Activated CD8-positive, alpha-beta memory T cell treated with anti-CD3 and anti-CD28 coated beads, Interleukin-2, amount 50 U/mL, for 48 hours (primary cell): ENCODE results near the gene MTA1.

Experiments used
- DNase-seq: peaks from one replicate; pipeline ENCODE4 v3.0.0-alpha.2; 2020

The MTA1 gene

DNA sequence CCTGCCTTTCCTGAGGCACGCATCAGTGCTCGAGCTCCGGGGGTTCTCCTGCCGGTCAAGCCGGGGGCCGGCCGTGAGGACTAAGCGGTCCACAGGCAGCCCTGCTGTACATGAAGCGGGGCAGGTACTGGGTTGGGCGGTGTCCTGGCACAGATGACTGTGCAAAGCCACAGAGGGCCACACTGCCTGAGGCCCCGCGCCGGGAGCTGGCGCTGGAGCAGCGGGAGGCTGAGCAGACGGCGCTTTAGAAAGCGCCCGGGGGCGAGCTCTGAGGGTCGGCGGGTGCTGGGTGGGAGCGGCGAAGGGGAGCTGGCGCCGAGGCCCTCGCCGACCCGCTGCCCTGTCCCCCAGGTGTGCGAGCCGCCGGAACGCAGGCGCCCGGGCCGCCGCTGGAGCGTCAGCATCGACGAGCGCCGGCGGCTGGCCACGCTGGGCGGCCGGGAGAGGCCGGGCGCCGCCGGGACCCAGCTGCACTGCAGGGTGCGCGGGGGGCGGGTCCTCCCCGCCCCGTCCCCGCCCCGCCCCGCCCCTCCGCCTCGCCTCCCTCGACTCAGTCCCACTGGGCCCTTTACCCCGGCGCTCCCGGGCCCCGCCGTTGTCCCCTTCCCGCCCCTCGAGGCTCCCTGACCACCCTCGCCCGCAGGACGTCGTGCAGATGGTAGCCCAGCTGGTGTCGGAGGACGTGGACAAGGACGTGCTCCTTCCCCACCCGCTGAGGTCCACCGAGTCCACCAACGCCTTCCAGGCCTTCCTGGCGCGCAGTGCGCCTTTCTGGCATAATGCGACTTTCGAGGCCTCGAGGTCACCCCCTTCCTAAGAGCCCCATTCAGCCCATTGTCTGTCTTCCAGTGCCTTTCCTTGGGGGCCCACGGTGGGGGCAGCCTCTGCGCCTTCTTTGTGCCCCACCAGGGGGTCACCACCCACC is 8.3 kb upstream of the MTA1 start:
- DNase-seq, result no peak

DNA sequence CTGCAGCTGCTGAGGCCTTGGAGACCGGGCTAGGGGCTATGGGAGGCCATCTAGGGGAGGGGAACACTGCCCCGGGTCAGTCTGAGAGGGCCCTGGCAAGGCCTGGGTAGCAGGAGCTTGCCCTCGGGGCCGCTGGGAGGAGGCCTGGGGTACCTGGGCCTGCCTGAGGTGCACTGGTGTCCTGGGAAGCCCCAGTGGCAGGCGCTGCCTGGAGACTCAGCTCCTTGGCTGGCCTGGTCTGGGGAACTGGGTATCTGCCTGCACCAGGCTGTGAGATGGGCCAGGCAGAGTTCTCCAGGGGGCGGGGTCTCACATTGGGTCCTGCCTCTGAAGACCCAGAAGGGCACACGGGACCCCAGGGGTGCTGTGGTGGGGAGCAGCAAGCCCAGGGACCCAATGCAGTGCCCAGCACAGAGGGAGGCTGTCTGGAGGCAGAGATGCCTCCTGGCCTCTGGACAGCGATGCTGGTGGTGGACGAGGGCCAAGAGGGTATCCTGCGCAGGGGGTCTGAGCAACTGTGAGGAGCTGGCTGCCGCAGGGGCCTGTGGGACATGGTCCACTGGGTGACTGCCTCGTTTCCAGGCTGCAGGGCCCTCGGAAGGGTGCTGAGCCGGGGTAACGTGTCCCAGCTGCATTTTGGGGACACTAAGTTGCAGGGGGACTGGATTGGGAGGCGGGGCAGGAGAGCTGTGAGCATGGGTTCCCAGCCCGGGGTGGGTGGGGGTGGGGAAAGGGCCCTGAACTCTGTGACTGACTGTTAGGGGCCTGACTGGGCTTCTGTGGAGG is 7.4 kb upstream of the MTA1 start:
- DNase-seq, result no peak

DNA sequence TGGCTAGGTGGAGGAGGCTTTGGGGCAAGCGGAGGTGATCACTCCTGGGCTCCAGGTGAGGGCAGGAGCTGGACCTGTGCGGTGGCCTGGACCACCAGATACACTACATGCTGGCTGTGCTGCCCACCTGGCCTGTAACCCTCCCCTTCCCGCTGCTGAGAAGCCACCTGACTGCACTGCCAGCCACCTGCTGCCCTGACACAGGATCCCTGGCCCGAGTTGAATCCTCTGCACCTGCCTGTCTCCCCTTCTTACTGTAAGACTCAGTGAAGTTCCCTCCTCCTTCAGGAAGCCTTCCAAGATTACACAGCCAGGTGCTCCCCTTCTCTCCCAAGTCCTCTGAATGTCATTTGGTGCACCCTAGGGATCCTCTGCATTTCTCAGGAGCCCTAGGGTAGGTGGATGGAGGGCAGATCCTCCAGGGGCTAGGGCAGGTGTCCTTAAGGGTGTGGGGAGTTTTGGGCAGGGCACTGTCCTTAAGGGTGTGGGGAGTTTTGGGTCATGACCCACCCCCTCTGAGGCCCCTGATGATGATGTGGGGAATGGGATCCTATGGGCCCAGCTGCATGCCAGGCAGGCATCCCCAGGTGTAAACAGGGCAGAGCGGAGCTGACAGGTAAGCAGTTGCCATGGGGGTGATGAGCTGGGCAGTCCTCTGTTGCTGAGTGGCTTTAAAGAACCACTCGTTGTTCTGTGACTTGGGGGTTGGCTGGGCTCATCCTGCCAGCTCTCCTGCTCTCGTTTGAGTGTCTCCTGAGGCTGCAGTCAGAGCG is 6.7 kb upstream of the MTA1 start:
- no peak for DNase-seq

DNA sequence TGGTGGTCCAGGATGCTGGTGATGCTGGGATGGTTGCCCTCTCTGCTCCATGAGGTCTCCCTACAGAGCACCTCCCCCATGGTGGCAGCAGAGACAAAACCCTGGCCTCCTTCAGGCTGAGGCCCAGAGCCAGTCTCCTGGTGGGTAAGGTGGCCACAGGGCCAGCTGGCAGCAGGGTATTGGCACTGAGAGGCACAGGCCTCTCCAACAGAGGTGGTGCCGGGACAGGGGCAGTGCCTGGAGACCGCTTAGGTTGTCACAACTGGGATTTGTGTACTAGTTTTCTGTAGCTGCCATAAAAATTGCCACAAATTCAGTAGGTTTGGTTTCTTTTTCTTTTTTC is 6.1 kb upstream of the MTA1 start:
- no peak for DNase-seq

DNA sequence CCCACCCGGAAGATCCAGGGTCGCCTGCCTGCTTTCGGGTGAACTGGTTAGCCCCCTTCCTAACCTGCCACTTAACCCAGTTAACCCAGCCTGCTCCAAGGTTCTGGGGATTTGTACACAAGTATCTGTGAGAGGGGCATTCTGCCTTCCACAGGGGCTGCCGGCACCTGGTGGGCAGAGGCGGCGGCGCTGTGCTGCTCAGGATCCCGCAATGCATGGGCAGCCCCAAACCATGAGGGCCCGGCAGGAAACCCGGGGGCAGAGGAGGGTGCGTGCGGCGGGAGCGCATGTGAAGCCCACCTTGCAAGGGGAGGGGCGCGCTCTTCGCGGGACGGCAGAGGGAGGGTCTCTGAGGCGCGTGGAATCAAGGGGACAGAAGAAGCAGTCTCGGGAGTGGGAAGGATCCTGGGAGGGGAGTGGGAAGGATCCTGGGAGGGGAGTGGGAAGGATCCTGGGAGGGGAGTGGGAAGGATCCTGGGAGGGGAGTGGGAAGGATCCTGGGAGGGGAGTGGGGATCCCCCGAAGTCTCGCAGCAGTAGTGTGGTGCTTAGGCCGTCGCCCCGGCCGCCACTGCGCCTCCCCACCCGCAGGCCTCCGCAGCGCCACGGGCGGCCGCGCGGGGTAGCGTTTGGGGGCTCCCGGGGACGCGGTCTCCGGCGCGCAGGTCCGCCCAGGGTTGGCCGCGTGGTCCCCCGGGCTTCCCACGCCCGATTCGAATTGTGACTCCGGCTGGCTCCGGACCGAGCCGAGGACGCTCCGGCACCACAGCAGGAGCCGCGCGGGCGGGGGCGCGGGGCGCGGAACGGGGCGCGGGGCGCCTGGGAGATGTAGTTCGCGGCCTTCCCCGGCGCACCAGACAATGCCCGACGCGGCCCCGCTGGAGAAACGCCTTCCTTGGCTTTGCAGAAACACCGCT is 4.9 kb upstream of the MTA1 start:
- DNase-seq, result peak; percentile 88

DNA sequence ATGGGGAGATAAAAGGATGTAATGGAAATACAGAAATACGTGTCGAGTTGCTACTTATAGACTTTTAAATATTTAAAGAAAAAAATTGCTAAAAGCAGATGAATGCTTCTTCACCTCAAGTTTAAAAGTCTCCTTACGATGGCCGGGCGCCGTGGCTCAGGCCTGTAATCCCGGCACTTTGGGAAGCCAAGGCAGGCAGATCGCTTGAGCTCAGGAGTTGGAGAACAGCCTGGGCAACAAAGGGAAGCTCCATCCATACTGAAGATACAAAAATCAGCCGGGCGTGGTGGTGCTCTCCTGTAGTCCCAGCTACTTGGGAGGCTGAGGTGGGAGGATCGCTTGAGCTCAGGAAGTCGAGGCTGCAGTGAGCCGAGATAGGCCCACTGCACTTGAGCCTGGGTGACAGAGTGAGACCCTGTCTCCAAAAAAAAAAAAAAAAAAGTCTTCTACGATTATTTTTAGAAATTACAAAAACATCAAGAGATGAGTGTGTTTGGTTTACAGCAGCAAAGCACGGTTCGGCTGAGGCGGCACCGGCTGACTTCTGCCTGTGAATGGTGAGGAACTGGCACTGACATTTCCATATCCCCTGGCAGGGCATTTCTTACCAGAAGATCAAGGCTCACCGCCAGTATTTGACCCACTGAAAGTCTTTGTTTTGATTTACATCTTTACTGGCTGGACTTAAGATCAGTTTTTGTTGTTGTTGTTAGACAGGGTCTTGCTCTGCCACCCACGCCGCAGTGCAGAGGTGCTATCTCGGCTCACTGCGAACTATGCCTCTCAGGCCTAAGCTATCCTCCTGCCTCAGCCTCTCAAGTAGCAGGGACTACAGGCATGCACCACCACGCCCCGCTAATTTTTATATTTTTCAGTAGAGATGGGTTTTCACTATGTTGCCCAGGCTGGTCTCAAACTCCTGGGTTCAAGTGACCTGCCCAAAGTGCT is 3.9 kb upstream of the MTA1 start:
- no peak for DNase-seq

DNA sequence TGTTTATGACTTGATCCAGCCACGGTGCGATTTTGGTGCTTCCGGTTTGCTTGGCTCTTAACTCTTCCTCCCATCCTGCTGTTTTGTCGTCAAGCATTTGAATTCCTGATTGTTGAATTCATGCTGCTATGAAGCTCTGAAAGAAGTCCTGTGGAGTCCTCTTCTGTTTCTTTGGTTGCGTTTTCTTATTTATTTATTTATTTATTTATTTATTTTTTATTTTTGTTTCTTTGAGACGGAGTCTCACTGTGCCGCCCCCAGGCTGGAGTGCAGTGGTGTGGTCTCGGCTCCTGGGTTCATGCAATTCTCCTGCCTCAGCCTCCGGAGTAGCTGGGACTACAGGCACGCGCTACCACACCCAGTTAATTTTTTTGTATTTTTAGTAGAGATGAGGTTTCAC is 3.0 kb upstream of the MTA1 start:
- DNase-seq, result no peak

DNA sequence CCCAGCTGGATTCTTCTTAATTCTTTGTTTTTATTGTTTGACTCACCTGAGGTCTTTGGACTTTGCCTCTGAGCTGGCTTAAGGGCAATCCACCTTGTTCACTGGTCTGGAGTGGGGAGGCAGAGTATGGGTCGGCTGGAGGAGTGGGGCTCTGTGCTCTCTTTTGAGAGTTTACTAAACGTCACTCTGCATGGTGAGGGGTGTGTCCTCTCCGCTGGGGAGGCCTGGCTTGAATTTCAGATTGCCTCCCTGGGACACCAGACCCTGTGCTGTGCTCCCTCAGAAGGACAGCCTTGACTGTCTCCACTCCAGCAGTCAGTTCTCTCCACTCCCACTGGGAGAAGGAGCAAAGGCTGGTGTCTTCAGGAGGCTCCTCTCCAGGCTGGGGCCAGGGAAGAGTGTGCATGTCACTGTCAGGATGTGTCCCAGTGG is 1.9 kb upstream of the MTA1 start:
- DNase-seq, result no peak

DNA sequence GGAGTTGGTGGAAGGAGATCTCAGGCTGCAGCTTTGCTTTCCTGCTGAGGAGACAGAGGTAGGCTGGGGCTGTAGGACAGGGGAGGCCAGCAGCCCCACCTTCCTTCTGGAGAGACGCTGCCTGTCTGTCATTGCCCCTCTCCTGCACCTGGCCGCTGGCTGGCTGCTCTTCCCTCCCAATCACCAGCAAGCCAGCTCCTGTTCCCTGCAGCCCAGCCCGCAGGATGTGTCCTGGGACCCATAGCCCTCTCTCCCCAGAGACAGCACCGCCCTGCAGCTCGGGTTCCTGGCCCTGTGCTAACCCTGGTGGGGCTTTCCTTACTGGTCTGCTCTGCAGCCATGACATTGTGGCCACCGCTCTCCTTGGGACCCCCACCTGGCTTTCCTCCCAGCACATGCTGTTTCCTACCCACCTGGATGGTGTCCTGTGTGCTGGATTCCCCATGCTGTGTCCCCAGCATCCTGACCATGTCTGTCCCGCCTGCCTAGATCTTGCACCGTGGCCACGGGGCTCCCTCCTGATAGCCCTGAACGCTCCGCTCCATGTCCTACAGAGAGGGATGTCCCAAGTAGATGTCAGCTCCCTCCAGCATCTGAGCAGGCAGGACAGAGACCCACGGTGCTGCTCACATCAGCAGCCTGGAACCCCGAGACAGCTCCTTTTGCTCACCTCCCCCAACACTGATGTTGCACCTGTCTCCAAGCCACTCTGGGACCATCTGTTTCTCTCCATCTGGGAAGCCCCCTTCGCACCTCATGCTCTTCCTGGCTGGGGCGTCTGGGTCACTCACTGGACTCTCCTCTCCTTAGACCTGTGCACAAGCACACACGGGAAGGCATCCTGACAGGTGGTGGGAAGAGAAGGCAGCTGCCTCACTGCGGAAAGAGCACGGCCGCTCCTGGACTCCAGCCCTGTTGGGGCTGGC is 1.1 kb upstream of the MTA1 start:
- DNase-seq, result no peak

DNA sequence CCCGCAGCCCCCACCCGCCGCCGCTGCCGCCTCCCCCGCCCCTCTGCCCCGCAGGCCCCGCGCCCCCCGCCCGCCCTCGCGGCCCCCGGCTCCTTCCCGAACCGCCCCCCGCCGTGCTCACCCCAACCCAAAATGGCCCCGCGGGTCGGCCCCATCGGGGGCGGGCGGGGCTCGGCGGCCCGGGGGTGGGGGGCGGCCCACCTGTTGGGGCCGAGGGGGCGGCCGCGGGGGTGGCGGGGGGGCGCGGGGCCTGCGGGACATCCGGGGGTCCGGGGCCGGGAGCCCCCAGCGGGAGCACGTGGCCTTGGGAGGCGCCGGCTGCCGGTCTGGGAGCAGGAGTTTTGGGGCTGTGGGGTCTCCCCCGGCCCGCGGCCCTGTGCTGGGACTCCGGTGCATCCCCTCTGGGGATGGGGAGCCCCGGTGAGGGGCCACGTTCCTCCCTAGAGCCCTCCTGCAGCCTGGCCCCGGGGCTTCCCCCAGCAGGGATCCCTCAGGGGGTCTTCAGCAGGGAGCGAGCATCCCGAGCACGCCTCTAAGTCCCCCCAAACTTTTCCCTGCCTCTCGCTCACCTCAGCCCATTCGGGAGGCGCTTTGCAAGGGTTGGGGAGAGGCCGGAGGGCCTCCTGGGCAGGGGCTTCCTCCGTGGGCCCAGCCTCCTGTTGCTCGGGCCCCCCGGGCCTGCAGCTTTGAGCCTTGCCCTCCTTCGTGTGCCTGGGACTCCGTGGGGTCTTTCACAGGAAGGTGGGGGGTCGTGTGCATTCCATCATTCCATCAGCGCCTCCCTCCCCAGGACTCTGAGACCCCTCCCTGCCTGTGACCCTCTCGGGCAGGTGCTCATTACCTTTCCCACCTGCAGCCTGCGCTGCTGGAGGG is 710 bp downstream of the MTA1 start:
- no peak for DNase-seq

DNA sequence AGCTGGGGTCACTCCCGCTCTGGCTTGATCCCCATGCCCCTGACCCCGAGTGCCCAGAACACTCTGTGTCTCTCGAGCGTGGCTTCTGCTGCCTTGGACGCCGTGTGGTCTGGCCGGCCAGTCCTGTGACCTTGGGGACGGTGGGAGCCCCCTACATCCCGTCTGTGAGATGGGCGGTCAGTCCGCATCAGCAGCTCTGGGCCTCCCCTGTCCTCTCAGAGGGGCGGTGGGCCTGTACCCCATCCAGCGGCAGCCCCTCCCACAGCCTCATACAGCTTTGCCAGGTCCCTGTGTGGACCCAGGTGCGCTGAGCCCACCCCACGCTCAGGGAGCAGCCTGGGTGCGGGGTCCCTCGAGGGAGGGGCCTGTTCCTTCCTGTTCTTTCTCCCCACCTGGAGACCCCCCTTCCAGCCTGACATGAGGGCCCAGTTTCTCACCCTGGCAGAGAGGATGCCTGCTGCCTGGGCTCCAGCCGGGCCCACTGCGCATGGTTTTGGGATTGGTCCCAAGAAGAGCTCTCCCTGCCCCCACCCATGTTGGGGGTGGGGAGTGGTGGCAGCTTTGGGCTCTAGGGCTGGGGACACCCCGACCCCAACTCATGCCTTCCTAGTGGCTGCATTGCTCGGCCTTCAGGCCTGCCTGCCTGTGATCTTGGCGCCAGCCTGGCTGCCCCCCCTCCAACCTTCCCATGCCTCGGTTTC is 1.5 kb downstream of the MTA1 start:
- DNase-seq, result no peak

DNA sequence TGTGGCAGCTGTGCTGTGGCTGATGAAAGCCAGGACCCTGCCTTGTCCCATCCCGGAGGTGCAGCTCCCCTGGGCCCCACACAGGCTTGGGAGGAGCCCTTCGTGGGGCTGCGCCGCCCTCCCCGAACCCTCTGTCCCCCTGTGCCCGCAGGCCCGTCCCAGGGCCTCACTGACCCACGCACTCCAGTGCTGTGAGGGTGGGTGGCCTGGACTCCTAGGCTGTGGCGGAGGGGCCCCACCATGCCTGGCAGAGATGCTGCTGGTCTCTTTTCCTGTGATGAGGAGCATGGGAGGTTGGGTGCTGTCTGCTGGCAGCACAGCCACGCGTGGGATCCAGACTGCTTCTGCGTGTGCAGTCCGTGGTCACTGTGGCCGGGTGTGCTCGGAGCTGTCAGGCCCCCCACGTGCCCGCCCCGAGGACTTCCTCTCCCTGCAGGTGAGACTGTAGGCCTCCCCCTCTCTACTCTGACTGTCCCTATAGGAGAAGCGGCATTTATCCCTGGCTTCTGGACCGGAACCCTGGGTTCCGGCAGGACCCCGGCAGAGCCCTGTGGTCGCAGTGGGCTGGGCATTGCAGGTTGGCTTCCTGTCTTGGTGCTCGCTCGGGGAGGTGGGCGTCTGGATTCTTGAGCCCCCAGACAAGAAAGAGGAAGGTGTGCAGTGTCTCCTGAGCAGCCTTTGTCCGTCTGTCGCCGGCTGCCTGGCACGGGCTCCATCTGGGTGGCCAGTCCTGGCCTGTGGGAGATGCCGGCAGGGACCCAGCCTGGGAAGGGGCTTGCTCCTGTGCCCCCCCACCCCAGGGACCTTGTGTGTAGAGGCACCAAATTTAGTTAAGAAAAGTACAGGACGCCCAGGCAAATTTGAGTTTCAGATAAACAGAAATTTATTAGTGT is 2.3 kb downstream of the MTA1 start:
- no peak for DNase-seq

DNA sequence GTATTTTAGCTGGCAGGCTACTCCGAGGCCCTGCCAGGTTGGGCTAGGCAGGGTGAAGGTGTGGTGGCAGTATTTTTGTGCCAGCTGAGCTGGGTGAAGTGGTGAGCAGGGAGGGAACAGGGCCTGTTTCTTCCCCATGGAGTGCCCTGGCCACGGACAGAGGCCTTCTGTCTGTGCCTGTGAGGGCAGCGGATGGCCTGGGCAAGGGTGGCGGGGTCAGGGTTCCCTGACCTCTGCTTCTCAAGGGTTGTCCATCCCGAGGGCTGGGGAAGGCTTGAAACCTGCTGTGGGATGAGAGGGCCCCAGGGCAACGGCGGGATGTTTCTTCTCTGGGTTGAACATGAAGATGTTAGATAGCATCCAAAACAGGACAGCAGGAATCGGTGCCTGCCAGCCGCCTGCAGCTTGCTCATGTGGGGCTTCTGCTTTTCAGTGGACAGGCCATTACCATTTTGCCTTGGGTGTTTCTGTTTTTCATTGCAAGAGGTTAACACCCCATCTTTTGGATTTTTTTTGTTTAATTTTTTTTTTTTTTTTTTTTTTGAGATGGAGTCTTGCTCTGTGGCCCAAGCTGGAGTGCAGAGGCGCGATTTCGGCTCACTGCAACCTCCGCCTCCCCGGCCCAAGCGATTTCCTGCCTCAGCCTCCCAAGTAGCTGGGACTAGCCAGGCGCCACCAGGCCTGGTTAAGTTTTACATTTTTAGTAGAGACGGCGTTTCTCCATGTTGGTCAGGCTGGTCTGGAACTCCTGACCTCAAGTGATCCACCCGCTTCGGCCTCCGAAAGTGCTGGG is 3.3 kb downstream of the MTA1 start:
- DNase-seq, result no peak

DNA sequence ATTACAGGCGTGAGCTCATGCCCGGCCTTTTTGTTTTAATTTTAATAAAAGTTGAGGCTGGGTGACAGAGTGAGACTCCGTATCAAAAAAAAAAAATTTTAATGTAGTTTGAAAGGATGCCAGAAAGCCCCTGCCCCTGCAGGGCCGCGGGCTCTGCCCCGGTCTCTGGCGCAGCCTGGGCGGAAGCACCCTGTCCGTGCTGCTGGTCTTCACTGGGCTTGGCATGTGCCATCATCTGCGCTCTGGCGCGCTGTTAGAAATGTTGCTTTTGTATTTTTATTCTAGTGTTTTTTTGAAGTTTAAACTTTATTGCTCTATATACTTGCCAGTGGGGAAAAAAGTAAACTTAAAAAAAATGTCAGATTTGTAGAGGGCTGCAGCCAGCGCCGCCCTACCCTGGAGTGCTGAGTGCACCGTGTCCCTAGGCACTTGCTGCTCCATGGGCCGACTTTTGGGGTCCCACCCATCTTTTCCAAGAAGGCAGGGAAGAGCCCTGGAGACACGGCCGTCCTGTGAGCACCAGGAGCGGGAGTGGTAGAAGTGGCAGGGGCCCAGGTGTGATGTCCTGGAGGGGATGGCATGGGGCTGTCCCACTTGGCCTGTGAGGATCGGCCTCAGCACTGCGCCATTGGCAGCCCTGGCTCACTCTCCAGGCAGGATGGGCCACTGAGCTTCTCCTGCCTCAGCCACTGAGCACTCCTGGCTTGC is 4.0 kb downstream of the MTA1 start:
- no peak for DNase-seq

DNA sequence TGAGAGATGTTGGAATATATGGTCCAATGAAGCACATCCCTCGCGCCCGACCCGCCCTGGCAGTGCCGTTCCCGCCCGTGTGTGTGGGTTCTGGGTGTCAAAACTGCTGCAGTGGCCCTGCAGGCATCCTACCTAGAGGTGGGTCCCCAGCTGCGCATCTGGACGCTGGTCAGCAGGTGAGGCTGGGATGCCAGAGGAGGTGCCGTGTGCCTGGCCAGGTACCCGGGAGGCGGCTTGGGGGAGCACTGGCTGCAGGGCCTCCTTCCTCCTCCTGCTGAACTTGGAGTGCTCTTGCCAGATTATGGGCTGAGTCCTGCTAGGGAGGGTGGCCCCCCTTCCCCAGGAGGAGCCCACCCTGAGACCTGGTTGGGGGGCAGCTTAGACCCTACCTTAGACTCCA is 5.2 kb downstream of the MTA1 start:
- no peak for DNase-seq

DNA sequence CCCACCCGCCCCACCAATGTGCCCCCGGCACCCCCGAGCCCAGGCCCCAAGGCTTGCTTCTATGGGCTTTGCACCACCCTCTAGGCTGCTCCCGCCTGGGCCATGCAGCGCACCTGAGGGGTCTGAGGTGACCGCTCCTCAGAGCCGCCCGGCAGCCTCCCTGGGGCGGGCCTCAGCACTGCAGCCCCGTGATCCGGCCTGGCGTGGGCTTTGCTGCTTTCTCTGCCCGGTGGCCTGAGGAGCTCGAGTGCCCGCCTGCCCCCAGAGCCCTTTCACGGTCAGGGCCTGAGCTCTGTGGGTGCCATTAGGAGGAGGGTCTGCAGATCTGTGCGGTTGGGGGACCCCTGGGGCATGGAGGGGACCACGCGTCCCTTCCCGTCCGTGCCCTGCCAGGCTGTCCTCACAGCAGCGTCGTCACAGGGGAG is 6.2 kb downstream of the MTA1 start:
- no peak for DNase-seq
